ENCODE results near the gene MAP3K13.
"Not testable (repeated sequence)": the region's sequence is repeated elsewhere in the genome, so short reads cannot be mapped to it uniquely, and the experiment has no call there.

Gene MAP3K13

DNA sequence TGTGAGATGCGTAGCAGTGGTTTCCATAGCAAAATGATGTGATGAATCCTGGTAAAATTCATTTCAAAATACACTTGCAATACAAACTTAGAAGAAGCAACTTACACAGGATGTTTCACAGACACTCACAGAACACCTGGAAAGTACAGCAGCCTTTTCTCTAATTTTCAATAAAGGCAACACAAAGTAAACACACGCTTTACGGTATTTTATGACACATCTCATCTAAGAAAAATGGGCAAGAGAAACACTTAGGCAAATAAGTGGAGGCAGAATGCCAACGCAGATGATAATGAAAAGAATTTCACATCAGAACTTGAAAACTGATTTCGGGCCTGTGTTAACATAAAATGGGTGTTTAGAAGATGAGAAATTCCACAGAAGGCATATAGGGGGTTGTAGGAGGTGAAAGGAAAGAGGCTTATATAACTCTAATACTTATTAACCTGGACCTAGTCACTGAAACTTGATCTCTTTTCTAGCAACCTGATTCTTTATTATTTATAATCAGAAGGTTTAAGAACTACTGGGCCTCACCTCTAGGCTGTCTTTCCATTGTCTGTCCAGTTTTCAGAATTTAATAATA is 25.6 kb upstream of the MAP3K13 start:
- in situ Hi-C loops (cut with HindIII; ENCODE audit: low pct_ligation_motif_present, low pct_unique_long_range_greater_than_20kb, low sequenced_read_pairs): no loop called here
- DNase-seq: no peak

DNA sequence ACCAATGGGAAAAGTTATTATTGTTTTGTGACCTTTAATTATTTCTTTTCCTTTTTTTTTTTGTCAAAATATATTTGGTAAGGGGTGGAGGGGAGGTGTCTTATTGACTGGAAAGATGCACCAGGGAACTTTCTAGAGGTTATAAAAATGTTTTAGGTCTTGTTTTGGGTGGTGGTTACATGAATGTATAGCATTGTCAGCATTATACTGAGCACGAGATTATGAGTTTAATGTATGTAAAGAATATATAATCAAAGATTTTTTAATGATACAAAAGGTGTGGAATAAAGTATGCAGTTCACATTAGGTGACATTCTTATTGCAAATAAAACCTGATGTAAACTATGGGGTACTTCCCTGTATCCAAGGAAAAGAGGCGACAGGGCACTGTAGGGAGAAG is 23.0 kb upstream of the MAP3K13 start:
- DNase-seq: no peak
- in situ Hi-C loops (cut with HindIII; ENCODE audit: low pct_ligation_motif_present, low pct_unique_long_range_greater_than_20kb, low sequenced_read_pairs): no loop called here

- no peak for DNase-seq
- in situ Hi-C loops (cut with HindIII; ENCODE audit: low pct_ligation_motif_present, low pct_unique_long_range_greater_than_20kb, low sequenced_read_pairs): no loop called here
Measured at GRCh38 chr3:185340751-185341150, 22.2 kb upstream of the MAP3K13 start.

DNA sequence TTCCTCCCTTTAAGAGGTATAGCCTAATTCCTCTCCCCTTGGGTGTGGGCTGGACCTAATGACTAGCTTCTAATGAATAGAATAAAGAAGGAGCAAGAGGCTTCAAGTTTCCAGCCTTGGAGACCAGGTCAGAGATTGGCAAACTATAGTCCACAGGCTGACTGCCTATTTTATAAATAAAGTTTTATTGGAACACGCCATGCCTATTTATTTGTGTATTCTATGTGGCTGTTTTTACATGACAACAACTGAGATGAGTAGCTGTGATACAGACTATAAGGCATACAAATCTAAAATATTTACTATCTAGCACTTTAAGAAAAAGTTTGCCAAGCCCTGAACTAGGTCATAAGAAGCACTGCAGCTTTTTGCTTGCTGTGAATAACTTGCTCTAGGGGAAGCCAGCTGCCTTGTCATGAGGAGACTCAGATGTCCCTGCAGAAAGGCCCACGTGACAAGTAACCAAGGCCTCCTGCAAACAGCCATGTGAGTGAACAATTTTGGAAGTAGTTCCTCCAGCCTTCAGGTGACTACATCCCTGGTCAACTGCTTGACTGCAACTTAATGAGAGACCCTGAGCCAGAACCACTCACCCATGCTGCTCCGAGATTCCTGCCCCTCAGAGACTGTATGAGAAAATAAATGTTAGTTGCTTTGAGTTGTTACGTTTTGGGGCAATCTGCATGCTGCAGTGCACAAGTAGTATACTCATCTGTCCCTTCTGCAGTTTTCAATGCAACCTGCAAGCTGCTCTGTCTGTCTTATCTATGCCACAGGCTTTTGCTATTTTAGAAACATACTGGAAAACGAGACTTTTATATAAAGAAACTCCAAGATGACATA is 21.1 kb upstream of the MAP3K13 start:
- DNase-seq: no peak
- in situ Hi-C loops (cut with HindIII; ENCODE audit: low pct_ligation_motif_present, low pct_unique_long_range_greater_than_20kb, low sequenced_read_pairs): no loop called here

DNA sequence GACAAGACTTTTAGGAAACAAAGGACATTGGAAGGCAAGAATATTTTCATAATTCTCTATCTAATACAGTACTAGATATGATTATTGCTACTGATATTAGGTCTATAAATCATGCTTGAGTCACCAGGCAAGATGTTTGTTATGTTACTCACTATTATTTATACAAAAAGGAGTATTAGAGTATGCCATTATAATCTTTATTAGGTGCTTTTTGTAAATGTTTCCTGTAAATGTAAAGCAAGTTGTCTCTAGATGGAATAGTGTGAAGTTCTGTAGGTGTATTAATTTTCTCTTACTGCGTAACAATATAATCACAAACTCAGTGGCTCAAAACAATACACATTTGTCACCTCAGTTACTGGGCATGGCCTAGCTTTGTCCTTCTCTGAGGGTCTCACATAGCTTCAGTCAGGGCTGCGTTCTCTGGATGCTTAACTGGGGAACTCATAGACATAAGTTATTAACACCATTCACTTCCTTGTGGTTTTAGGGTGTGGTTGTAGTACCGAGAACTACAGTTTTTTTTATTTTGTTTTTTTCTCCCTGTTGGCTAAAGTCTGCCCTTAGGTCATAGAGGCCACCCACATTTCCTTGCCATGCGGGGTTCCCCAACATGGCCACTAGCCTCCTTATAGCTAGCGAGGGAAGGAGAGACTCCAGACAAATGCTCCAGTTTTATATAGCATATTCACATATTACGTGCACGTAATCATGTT is 20.3 kb upstream of the MAP3K13 start:
- no peak for DNase-seq
- in situ Hi-C loops (cut with HindIII; ENCODE audit: low pct_ligation_motif_present, low pct_unique_long_range_greater_than_20kb, low sequenced_read_pairs): no loop called here

DNA sequence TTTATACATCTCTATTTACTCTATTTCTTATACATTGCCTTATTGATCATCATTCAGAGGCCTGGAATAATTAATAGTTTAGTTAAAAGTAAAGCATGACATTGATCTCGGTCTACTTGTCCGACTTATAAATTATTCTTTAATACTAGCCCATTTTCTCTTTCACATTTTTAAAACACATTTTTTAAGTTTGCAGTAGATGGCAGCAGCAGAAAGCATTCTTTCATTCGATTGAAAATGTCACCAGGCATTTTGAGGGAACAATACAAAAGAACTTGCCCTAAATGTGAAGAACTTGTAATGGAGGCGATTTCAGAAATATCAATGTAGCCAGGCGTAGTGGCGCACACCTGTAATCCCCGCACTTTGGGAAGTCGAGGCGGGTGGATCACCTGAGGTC is 15.5 kb upstream of the MAP3K13 start:
- no peak for DNase-seq
- in situ Hi-C loops (cut with HindIII; ENCODE audit: low pct_ligation_motif_present, low pct_unique_long_range_greater_than_20kb, low sequenced_read_pairs): no loop called here

- in situ Hi-C loops (cut with HindIII; ENCODE audit: low pct_ligation_motif_present, low pct_unique_long_range_greater_than_20kb, low sequenced_read_pairs): no loop called here
- no peak for DNase-seq
Measured at GRCh38 chr3:185350841-185351240, 12.1 kb upstream of the MAP3K13 start.

- peak; percentile 64 for DNase-seq
- in situ Hi-C loops (cut with HindIII; ENCODE audit: low pct_ligation_motif_present, low pct_unique_long_range_greater_than_20kb, low sequenced_read_pairs): no loop called here
Measured at GRCh38 chr3:185351396-185351795, 11.5 kb upstream of the MAP3K13 start.

- no peak for DNase-seq
- in situ Hi-C loops (cut with HindIII; ENCODE audit: low pct_ligation_motif_present, low pct_unique_long_range_greater_than_20kb, low sequenced_read_pairs): no loop called here
Measured at GRCh38 chr3:185353225-185353624, 9.7 kb upstream of the MAP3K13 start.

DNA sequence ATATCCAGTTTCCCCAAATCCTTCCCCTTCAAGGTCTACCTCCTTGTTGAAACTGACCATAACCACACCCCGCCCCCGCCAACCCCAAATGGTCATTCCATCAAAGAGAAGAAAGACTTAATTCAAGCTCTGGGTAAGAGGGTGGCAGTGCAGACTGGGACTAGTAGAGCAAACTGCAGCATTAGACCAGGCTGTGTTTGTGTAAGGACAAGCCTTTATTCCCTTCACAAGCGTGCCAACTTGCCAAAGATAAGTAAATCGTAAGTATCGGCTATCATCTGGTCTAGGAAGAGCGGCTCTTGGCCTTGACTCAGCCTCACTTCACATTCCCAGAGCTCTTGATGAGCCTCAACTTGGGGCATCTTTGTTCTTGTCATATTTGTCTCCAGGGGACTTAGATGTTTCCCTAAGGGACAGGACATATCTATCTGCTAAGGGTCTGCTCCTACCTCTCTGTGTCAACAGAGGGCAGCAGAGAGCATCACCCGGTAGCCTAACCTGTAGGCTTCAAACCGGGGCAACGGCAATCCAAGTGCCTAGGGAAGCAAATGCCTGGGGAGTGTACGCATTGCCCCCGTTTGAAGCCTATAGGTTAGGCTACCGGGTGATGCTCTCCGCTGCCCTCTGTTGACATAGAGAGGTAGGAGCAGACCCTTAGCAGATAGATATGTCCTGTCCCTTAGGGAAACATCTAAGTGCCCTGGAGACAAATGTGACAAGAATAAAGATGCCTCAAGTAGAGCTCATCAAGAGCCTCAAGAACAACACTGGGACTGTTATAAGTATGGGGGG is 8.9 kb upstream of the MAP3K13 start:
- DNase-seq: peak; percentile 72
- in situ Hi-C loops (cut with HindIII; ENCODE audit: low pct_ligation_motif_present, low pct_unique_long_range_greater_than_20kb, low sequenced_read_pairs): no loop called here

- DNase-seq: no peak
- in situ Hi-C loops (cut with HindIII; ENCODE audit: low pct_ligation_motif_present, low pct_unique_long_range_greater_than_20kb, low sequenced_read_pairs): no loop called here
Measured at GRCh38 chr3:185356499-185356898, 6.4 kb upstream of the MAP3K13 start.

DNA sequence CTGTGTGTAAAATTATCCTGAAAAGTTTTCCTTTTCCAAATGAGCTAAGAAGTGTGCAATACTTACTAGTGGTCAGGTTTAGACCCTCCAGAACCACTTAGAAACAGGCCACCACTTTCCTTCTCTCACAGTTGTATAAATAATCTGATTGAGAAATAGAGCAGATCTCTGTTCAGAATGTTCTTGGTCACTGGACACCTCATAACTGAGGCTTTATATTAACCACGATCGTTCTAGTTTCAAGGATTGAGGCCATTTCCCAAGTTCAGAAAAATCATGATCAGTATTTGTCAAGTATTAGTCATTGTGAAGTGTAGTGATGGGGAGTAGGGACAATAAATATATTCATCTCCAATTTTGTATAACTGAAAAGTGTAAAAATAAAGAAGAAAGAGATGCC is 1.0 kb upstream of the MAP3K13 start:
- no peak for DNase-seq
- in situ Hi-C loops (cut with HindIII; ENCODE audit: low pct_ligation_motif_present, low pct_unique_long_range_greater_than_20kb, low sequenced_read_pairs): no loop called here

DNA sequence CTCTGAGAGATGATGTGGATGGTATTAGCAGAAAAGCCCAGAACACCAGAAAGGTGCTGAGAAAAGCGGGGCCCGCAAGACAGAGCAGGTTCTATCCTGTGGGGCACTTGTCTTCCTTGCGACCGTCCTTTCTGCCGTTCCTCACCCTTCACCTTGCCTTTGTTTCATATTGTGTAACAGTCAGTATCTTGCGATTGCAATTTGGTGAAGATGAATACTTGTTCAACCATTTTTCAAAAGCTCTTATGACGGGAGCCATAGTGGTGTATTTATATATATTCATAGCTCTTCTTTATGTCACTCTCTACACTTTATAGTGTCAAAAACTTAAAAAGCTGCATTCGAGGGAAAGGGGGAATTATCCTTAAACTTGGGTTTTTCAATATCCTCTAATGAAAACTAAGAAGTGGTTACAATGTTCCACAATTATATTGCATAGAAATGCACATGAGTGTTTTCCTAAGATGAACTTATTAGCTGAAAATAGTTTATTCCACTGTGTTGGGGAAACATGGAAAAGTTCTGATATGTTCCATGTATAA is 797 bp downstream of the MAP3K13 start:
- in situ Hi-C loops (cut with HindIII; ENCODE audit: low pct_ligation_motif_present, low pct_unique_long_range_greater_than_20kb, low sequenced_read_pairs): no loop called here
- DNase-seq: no peak

DNA sequence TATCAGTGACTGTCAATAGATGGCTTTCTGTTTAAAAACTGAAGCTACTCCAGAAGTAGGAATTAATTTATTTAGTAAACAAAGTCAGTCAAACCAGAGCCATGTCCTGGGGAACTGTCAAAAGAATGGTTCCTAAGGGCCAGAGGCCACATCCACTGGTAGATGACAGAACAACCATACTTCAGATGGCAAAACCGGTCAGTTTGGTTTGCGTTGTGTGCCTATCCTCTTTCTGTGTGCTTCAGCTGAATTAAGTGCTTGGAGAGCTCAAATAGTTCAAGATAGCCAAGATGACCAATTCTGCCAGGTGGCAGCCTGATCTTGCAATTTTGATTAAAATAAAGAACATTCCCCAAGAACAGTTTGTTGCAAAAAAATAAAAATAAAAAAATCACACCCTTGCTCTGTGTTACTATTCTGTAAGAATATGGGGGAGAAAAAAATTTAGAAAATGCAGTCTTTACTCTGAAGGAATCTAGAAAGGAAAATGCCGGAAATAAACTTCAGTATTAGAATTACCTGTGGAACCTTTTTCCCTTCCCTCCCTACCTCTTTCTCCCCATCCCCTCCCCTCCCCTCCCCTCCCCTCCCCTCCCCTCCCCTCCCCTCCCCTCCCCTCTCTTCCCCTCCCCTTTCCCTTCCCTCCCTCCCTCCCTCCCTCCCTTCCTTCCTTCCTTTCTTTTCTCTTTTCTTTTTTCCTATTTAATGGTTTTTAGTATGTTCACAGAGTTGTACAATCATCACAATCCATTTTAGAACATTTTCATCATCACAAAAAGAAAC is 2.5 kb downstream of the MAP3K13 start:
- in situ Hi-C loops (cut with HindIII; ENCODE audit: low pct_ligation_motif_present, low pct_unique_long_range_greater_than_20kb, low sequenced_read_pairs): no loop called here
- DNase-seq: no peak

DNA sequence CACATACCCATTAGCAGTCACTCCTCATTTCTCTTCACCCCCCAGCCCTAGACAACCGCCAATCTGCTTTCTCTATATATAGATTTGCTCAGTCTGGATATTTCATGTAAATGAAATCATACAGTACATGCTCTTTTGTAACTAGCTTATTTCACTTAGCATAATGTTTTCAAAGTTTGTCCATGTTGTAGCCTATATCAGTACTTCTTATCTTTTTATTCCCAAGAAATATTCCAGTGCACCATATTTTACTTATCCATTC is 3.1 kb downstream of the MAP3K13 start:
- no peak for DNase-seq
- in situ Hi-C loops (cut with HindIII; ENCODE audit: low pct_ligation_motif_present, low pct_unique_long_range_greater_than_20kb, low sequenced_read_pairs): no loop called here

DNA sequence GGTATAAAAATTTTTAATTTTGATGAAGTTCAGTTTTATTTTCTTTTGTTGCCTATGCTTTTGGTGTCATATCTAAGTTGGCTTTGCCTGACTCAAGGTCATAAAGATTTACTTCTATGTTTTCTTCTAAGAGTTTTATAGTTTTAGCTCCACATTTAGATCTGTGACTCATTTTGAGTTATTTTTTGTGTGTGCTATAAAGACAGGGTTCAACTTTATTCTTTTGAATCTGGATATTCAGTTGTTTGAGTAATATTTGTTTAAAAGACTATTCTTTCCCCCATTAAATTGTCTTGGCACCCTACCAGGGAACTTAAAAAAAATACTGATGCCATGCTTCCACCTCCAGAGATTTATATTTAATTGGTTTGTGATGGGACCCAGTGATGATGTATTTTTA is 4.0 kb downstream of the MAP3K13 start:
- in situ Hi-C loops (cut with HindIII; ENCODE audit: low pct_ligation_motif_present, low pct_unique_long_range_greater_than_20kb, low sequenced_read_pairs): no loop called here
- DNase-seq: no peak

- DNase-seq; in situ Hi-C loops (cut with HindIII; ENCODE audit: low pct_ligation_motif_present, low pct_unique_long_range_greater_than_20kb, low sequenced_read_pairs): not testable (repeated sequence)
Measured at GRCh38 chr3:185370349-185370748, 7.4 kb downstream of the MAP3K13 start.

GRCh38 chr3:185371306-185372074 is 8.6 kb downstream of the MAP3K13 start:
- DNase-seq: no peak
- in situ Hi-C loops (cut with HindIII; ENCODE audit: low pct_ligation_motif_present, low pct_unique_long_range_greater_than_20kb, low sequenced_read_pairs): no loop called here

All from ACHN (cell line).